Measurements from ENCODE around the gene YPEL5. TPM values are rescaled to one million over a fixed set of nuclear protein-coding genes. Genes with fewer than 3 reads are reported as not detected.
"Not testable (repeated sequence)": the region's sequence is repeated elsewhere in the genome, so short reads cannot be mapped to it uniquely, and the experiment has no call there.

YPEL5 gene
- 78.1 TPM for total RNA-seq

DNA sequence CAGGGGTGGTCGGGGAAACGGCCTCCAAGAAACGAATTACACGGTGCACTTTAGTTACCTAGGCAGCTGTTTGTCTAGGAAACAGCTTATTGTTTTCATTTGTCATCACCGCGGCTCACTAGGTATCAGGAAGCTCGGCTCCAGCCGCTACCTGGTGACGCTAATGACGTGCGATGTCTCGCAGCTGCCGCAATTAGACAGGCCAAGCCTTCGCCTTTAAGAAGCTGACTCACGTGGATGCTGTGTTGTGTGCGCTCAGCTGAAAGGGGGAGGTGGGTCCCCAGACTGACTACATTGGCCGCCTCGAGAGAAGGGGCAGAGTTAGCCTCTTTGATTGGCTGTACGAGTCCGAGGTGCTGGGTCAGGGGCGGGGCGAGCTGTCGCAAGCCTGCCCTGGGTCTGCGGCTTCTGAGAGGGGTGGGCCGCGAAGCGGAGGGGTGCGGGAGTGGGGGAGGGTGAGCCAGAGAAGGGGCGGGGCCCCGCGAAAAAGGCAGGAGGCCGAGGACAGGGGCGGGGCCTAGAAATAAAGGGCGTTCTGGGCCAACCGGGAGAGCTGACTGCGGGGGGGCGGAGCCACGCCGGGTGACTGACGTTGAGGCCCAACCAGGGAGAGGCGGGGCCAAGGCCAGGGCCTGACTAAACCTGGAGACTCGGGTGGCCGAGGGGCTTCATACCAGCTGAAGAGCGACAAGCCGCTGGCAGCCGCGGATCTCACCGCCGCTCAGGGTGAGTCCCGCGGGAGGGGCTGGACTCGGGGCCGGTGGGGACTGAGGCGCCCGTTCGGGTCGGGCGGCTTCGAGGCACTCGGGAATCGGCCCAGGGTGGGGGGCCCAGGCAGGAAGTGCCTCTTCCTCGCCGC lies at the start of gene YPEL5:
TSS of gene YPEL5 (plus strand) at position 671 of the 859 bp plus-strand sequence. CDS start 9,645 bp downstream, outside the sequence.
- DNase-seq (ENCODE audit: low spot score) (peak; percentile 99), ATAC-seq (peak; percentile 99)
- intact Hi-C loops (cut with DNase I), result no loop called here

DNA sequence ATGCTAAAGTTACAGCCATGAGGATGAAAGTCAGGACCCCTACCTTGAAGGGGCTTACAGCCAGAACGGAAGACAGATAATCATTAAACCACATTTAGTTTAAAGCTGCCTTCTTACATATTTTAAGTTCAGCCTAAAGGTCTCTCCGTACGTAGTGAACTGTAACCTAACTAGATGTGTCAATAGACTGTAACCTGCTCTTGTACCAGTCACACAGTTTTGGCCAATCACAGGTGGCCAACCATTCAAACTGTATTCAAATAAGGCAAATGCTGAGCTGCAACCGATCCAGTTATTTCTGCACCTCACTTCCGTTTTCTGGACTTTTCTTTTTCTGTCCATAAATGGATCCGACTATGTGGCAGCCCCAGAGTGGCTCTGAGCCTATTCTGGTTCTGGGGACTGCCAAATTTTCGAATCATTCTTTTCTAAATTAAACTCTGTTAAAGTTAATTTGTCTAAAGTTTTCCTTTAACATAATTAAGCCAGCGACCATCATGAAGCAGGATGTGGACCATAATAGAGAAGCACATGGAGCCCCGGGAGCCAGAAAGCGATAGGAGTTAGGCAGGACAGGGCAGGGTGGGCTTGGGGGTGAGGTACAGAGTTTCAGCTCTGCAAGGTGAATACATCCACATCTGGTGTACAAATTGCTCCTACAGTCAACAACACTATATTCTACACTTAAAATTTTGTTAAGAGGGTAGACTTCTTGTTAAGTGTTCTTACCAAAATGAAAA lies 48.4 kb upstream of the YPEL5 start:
- DNase-seq (ENCODE audit: low spot score) (no peak), ATAC-seq (no peak)
- intact Hi-C loops (cut with DNase I), result no loop called here

DNA sequence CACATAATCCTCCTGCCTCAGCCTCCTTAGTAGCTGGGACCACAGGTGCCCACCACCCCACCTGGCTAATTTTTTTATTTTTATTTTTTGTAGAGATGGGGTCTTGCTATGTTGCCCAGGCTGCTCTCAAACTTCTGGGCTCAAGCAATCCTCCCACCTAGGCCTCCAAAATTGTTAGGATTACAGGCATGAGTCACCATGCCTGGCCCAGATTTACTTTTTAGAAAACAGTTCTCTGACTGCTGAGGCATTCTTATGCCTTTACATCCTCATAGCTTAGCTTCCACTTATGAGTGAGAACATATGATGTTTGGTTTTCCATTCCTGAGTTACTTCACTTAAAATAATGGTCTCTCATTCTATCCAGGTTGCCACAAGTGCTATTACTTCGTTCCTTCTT lies 47.4 kb upstream of the YPEL5 start:
- ATAC-seq; intact Hi-C loops (cut with DNase I); DNase-seq (ENCODE audit: low spot score): not testable (repeated sequence)

DNA sequence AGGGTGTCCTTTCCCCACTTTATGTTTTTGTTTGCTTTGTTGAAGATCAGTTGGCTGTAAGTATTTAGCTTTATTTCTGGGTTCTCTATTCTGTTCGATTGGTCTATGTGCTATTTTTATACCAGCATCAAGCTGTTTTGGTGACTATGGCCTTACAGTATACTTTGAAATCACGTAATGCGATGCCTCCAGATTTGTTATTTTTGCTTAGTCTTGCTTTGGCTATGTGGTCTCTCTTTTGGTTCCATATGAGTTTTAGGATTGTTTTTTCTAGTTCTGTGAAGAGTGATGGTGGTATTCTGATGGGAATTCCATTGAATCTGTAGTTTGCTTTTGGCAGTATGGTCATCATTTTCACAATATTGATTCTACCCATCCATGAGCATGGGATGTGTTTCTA lies 46.1 kb upstream of the YPEL5 start:
- DNase-seq (ENCODE audit: low spot score); ATAC-seq: not testable (repeated sequence)

DNA sequence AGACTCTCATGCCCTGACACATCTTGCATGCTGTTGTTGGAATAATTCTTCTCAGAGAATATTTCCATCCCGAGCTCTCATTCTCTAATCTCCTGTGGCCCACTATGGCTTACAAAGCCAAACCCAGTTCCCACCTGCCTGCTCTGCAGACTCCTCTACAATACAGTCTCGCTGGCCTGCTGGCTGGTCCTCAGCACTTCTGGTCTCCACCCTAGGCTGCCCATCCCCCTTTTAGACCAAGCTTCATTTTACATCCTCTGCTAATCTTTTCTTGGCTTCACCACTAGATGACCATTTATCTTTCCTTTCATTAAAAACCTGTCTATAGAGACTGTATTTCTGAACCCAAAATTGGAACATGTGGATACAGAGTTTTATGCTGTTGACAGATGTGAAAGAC lies 42.5 kb upstream of the YPEL5 start:
- intact Hi-C loops (cut with DNase I), result no loop called here
- ATAC-seq, result no peak
- no peak for DNase-seq (ENCODE audit: low spot score)

More for the DNA sequence above, 46.1 kb upstream of the YPEL5 start:
- intact Hi-C loops (cut with DNase I), result not testable (repeated sequence)

DNA sequence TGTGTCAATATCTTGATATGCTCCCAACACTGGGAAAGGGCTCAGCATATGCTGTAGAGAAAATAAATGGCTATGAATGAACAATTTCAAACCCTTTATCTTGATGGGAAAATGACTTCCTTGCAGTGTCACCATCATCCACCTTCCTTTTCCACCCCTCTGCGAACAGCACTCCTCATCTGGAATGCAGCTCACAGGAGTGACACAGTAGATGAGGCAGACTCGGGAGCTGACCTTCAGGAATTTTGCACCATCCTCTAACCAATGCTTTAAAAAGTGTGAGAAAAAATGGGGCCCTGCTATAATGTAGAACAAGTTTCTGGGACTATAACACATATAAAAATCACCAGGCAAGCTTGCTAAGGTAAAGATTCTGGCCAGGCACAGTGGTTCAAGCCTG lies 41.3 kb upstream of the YPEL5 start:
- no peak for ATAC-seq
- intact Hi-C loops (cut with DNase I), result no loop called here
- no peak for DNase-seq (ENCODE audit: low spot score)

DNA sequence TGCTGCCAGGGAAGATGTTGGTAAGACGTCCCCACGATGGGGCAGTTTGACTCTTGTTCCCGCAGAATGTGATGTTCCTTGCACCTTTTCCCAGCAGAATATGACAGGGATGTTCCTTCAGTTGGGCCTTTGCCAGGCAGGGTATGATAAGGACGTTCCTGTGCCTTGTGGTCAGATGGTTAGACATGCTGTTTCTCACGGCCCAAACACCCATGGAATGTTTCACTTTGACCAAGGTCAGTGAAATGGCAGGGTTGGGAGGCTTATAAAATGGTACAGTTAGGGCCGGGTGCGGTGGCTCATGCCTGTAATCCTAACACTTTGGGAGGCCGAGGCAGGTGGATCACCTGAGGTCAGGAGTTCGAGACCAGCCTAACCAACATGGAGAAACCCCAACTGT lies 40.3 kb upstream of the YPEL5 start:
- ATAC-seq (no peak), DNase-seq (ENCODE audit: low spot score) (no peak)

DNA sequence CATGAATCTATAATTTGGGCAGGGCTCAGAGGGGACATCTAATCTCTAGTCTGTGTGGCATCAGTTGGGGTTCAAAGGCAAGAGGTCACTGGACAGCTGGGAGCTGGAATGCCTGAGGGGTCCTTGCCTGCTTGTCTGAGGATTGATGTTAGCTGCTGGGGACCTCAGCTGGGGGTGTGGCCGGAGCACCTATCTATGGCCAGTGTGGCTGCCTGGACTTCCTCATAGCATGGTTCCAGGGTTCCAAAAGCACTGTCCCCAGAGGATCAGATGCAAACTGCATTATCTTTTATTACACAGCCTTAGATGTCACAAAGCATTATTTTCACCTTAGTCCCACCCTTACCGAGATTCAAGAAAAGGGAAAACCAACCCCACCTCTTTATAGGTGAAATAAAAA lies 38.6 kb upstream of the YPEL5 start:
- DNase-seq (ENCODE audit: low spot score) (no peak), ATAC-seq (no peak)
- intact Hi-C loops (cut with DNase I), result no loop called here

More for the DNA sequence above, 40.3 kb upstream of the YPEL5 start:
- intact Hi-C loops (cut with DNase I), result no loop called here

DNA sequence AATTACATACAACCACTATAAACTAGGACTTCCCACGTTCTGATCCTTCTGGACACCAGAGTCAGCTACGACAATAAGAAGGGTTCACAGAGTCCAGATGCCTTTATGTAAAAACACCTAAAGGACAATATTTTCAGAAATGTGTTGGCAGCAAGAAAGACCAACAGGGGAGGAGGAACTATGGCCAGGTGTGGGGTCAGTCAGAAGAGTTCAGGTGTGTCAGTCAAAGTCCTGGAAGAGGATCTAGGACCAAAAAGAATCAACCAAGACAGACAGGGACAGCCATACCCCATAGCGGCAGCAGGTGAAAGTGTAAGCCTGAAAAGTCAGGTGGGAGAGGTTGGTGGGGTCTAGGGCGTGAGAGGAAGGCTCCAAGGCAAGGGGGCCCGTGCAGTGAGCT lies 38.0 kb upstream of the YPEL5 start:
- intact Hi-C loops (cut with DNase I), result no loop called here
- ATAC-seq (no peak), DNase-seq (ENCODE audit: low spot score) (no peak)

DNA sequence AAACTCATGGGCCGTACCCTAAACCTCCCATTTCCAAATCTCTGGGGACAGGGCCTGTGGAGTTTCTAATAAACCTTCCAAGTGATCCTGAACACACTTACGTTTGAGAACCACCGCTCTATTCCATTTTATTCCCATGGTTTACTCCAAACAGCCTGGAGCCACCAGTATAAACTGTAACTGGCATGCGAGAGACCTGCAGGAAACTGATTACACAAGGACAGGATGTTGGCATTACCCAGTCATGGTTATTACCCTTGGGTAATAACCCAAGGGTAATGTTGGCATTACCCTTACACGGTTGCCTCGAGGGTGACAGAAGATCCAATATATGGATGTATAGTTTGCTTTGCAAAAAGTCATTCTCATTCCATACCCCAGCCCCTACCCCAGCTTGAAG lies 37.0 kb upstream of the YPEL5 start:
- no peak for DNase-seq (ENCODE audit: low spot score)
- no peak for ATAC-seq
- intact Hi-C loops (cut with DNase I), result no loop called here

DNA sequence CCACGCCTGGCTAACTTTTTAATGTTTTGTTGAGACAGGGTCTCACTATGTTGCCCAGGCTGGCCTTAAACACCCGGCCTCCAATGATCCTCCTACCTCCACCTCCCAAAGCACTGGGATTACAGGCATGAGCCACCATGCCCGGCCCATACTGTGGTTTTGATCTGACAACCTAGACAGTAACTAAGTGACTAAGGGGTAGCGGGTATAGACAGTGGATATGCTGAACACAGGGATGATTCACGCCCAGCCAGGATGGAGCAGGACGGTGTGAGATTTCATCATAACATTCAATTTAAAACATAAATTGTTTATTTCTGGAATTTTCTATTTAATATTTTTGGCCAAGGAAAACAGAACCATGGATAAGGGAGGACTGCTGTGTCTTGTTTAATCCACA lies 36.0 kb upstream of the YPEL5 start:
- no peak for ATAC-seq
- DNase-seq (ENCODE audit: low spot score), result no peak
- intact Hi-C loops (cut with DNase I), result no loop called here

DNA sequence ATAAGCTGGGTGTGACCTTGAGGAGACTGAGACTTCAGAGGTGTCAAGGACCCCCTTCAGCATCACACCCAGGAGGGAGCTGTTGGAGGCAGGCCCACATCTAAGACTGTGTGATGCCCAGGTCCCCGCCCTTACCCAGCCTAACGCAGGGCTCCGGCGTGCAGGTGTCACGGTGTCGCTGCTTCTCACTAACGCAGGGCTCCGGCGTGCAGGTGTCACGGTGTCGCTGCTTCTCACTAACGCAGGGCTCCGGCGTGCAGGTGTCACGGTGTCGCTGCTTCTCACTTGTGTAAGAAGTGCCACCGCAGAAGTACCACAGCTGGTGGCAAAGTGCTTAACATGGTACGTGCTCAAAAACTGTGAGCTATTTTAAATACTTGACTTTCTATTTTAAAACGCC lies 35.6 kb upstream of the YPEL5 start:
- DNase-seq (ENCODE audit: low spot score); ATAC-seq; intact Hi-C loops (cut with DNase I): not testable (repeated sequence)

DNA sequence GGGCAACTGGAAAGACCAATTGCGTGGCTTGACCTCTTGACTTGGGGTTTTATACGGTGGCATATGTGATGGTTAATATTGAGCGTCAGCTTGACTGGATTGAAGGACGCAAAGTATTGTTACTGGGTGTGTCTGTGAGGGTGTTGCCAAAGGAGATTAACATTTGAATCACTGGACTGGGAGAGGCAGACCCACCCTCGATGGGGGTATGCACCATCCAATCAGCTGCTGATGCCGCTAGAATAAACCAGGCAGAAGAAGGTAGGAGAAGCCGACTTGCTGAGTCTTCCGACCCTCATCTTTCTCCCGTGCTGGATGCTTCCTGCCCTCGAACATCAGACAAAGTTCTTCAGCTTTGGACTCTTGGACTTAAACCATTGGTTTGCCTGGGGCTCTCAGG lies 34.2 kb upstream of the YPEL5 start:
- no peak for ATAC-seq
- intact Hi-C loops (cut with DNase I), result no loop called here
- no peak for DNase-seq (ENCODE audit: low spot score)

DNA sequence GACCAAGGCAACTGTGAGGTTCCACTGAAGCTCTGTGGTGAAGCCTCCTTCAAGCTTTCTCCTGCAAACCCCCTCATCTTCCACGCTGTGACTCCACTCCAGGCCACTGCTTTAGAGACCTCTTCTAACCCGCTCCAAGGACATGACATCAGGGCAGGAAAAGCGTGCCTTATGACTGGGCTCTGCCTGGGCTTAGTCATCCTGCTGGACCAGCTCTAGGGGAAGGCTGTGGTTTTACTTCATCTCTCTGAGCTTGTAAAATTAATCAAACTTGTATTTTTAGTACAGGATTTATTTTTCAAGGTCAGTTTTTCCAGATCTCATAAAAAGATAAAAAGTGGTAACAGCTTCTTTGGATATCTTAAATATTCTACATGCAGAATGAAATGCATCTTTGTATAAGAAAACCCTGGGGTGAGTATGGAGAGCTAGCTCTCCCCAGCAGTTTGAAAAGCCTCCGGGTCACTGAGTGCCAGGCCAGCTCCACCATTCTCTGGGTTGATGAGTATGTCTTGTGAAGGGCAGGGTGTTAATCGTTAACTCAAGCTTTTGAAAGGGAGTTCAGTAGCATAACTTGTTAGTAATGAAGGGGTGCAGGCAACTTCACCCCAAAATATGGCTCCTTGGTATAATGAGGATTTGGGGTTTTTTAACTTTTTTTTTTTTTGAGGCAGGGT lies 33.1 kb upstream of the YPEL5 start:
- DNase-seq (ENCODE audit: low spot score), result no peak
- intact Hi-C loops (cut with DNase I), result no loop called here
- peak; percentile 49 for ATAC-seq

DNA sequence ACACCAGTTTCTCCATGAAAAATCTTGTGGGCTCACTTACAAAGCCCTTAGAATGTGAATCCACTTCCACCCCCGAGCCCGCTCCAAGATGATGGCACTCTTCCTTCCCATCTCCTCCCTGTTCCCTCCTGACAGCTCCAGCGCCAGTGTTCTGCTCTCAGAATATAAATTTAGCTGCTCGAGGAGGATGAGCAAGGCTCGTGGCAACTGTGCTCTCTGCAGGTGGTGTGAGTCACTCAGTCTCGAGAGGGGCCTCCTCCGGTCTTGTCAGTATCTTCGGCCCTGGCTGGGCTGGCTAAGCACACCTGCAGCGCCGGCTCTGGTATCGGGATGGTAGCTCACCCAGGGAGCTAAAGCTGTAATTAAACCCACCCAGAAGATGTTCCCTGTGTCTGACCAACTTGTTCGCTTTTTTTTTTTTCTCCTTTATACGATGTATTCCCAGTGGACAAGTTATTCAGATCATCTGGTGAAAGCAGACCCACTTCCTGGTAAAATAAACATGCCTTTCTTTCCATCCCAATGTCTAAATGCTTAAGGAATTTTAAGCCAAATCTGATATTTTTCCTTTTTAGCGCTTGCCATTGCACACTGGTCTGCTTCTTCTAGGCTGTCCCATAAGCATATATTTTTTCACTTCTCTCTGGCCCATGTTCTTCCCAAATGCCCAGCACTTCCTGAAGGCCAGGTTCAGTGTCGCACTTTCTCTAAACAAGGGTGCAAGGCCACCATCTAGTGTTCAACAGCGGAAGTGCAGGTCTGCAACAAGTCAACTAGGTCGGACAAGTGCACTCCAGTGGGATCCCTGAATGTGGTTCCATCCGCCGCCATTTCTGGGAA lies 31.4 kb upstream of the YPEL5 start:
- peak; percentile 83 for ATAC-seq
- peak; percentile 91 for DNase-seq (ENCODE audit: low spot score)
- intact Hi-C loops (cut with DNase I), result no loop called here

DNA sequence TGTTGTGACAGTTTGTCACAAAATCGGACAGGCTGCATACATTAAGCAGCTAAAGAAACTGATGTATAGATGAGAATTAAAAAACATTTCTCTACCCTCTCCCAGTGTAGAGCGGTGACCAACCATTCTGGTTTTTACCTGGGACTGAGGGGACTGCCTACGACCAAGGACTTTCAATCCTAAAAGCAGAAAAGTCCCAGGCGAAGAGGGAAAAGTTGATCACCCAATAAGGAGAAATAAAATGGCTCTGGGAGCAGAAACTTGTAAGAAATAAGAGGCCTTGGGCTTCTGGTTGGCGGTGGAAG lies 30.9 kb upstream of the YPEL5 start:
- DNase-seq (ENCODE audit: low spot score) (no peak), ATAC-seq (no peak)
- intact Hi-C loops (cut with DNase I), result no loop called here

DNA sequence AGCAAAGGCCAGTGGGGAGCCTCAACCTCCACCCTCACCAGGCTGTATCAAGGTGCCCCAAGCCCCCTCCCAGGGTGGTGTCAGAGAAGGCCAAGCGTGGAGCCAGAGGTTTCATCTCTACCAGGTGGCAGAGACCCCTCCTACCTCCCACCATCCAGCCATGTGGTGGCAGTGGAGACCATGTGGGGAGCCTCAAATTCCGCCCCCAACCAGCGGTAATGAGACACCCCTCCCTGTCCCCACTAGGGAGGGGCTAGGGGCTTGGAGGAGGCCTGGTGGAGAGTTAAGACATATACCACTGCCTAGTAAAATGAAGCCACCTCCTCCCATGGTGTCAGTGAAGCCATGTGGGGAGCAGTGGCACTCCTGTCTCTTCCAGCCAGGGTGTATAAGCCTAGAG lies 24.4 kb upstream of the YPEL5 start:
- intact Hi-C loops (cut with DNase I), result no loop called here
- no peak for ATAC-seq
- no peak for DNase-seq (ENCODE audit: low spot score)

DNA sequence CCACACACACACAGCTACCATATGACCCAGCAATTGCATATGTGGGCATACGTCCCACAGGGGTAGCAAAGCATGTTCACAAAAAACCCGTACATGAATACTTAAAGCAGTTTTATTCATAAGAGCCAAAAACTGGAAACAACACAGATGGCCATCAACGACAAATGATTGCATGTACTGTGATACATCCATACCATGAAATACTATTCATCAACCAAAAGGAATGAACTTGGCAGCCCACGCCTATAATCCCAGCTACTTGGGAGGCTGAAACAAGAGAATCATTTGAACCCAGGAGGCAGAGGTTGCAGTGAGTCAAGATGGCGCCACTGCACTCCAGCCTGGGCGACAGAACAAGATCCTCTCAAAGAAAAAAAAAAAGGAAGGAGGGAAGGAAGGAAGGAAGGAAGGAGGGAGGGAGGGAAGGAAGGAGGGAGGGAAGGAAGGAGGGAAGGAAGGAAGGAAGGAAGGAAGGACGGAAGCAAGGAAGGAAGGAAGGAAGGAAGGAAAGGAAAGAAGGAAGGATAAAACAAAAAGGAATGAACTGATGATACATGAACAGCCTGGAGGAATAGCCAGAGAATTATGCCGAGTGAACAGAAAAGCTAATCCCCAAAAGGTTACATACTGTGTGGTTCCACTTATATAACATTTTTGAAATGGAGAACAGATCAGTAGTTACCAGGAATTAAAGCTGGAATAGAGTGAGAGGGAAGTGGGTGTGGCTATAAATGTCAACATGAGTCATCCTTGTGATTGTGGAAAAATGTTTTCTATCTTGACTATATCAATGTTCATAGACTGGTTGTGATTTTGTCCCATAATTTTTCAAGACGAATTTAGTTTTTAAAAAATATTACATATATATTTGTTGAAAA lies 19.6 kb upstream of the YPEL5 start:
- intact Hi-C loops (cut with DNase I), result no loop called here
- ATAC-seq (no peak), DNase-seq (ENCODE audit: low spot score) (no peak)

Data from sciatic nerve (tissue), 2 donors.